Stromal cell of bone marrow (primary cell): ENCODE measurements around the gene NALCN.

Source experiments
- DNase-seq: peaks from one replicate; pipeline ENCODE4 v3.0.0-alpha.2; 2012; ENCODE audit warnings: low read depth

NALCN gene

GRCh38 chr13:101204270-101205020 is 211.9 kb downstream of the NALCN start:
- DNase-seq, result peak; percentile 35

DNA sequence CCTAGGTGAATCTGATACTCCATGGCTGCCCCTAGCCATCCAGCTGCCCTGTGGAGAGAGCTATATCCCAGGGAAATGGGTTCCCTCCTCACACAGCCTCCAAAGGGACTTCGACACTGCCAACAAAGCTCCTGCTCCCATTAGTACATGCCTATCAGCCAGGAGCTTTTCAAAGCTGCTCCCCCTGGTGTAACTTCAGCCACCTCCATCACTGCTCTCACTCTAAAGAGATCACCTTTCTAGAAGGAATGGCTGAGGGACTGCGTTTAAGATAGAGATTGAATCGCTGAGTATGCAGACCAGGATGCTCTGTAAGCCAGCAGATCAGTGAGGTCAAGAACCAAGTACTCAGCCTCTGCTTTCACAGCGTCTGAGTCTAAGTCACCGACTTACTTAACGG is 213.7 kb downstream of the NALCN start:
- DNase-seq, result no peak

DNA sequence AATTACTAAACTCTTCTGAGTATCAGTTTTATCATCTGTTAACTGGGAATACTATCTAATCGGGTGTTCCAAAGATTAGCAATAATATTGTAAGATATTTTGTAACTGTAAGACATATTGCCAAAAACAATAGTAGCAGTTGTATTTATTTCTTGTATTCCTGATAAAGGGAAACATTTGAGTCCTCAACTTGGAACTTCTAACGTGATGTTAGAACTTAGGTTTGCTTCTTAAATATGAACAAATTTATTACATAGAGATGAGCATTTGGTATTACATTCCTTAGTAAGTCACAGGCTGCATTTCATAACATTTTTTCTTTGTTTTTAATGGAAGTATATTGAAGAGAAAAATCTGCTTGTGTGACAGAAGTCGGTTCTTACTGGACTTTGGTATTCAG is 225.3 kb downstream of the NALCN start:
- no peak for DNase-seq

- DNase-seq, result no peak
These were observed 226.0 kb downstream of the NALCN start for GRCh38 chr13:101190337-101190736.

DNA sequence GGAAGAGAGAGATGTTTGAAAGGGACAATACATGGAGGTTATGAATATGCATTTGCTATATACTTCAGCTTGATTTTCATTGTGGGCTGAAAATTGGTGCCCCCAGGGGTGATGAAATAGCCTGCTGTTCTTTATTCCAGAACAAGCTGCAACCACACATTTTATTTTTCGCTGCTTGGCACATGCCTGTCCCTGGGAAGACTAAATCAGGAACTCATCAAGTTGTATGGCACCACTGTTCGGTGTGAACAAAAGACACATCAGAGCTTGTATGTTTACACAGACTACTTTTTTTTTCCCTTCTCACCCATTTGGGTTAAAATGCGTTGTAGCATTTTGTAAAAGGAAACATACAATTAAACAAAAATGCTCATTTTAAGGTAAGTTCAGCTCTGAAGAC is 230.7 kb downstream of the NALCN start:
- no peak for DNase-seq

- DNase-seq, result no peak
These were observed 235.1 kb downstream of the NALCN start for GRCh38 chr13:101181076-101181685.

DNA sequence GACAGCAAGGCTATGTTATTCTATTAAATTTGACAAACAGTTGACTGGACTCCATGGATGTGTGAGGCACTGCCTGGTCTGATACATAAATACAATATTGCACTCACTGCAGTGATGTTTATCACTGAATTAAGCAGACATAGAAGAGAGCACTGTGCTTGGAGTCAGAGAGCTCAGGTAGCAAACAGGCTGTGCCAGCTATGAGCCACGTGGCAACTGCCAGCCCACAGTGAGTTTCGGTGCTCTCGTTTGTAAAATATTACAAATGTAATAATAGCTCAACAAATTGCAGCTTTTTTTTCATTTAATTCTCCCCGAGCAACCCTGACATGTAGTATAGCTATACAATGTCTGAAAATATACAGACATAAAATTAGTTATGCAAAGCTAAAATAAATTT is 237.3 kb downstream of the NALCN start:
- no peak for DNase-seq

DNA sequence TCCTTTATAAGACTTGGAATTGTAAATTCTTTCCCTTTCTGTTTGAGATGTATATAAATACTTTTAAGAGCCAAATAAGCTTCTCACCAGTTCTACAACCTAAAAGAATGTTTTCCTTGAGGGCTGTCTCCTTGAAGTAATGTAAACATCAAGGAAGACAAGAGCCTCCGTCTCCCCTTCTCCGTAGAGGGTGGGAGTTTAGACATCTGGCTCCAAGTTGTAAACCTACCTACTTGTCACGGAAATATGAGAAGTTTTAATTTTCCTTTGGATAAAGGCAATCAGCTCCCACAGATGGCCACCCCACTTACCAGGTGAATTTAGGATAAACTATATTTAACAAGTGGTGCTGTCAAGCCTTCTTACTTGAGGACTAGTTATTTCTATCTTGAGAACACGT is 237.9 kb downstream of the NALCN start:
- no peak for DNase-seq

GRCh38 chr13:101170306-101170705 is 246.0 kb downstream of the NALCN start:
- DNase-seq, result no peak

GRCh38 chr13:101157261-101157660 is 259.0 kb downstream of the NALCN start:
- DNase-seq, result no peak

GRCh38 chr13:101155920-101156319 is 260.4 kb downstream of the NALCN start:
- no peak for DNase-seq

GRCh38 chr13:101152184-101152583 is 264.1 kb downstream of the NALCN start:
- no peak for DNase-seq

- DNase-seq, result peak; percentile 62
These were observed 265.3 kb downstream of the NALCN start for GRCh38 chr13:101150998-101151397.

DNA sequence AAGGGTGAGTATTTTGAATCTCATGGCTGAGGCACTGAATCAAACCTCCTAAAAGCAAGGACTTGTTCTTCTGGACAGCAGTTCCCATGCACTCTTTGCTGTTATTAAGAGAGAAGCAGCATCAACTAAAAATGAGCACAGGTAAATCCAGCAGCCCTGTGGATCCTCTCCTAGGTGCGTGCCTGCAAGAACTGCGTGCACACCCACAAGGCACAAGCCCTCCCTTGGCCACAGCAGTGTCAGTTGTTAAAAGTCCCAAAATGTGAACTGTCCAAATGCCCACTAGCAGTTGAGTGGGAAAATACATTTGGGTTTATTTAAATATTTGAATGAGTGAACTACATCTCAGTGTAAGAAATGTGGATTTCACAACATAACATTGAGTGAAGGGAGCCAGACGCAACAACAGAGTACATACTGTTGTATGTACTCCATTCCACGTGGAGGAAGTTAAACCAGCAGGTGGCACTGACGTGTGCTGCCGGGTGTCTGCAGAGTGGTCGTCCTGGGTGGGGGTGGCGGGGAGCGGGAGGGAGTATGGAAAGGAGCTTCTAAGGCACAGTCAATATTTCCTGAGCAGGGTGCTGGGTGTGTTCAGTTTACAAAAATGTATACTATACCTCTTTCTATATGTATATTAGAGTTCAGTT is 266.4 kb downstream of the NALCN start:
- peak; percentile 16 for DNase-seq

DNA sequence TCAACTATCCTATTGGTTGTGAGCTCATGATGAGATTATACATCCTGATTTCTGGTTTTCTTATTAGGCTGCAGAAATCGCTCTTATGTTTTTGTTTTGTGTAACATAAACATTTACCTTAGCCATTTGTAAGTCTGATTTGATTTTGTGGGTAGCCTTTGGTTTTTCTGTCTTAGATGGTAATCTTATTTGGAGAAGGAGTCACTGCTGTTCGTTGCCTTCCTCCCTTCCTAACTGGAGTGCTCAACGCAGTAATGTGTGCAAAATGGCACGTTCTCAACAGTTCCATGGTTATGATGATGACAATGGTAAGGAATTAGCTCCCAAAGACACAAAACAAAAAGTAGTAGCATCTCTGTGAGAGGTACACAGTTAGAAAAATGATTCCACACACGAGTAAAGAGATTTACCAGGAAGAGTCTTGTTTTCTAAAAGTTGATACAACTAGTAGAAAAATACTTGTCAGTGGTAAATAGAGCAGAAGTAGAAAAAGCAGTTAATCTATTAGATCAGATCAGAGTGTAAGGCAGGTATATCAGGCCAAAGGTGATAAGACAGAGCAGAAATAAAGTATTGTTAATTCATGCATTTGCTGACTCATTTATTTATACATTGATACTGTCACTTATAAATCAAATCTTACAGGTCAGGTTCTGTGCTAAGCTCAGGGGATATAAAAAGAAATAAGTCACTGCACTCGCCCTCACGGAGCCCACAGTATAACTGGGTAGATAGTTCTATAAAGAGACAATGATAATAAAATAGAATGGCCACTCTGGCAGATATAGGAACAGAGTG is 270.0 kb downstream of the NALCN start:
- no peak for DNase-seq

- peak; percentile 32 for DNase-seq
These were observed 271.4 kb downstream of the NALCN start for GRCh38 chr13:101144808-101145419.

- DNase-seq, result no peak
These were observed 275.4 kb downstream of the NALCN start for GRCh38 chr13:101140936-101141335.

GRCh38 chr13:101140087-101140770 is 276.1 kb downstream of the NALCN start:
- no peak for DNase-seq

DNA sequence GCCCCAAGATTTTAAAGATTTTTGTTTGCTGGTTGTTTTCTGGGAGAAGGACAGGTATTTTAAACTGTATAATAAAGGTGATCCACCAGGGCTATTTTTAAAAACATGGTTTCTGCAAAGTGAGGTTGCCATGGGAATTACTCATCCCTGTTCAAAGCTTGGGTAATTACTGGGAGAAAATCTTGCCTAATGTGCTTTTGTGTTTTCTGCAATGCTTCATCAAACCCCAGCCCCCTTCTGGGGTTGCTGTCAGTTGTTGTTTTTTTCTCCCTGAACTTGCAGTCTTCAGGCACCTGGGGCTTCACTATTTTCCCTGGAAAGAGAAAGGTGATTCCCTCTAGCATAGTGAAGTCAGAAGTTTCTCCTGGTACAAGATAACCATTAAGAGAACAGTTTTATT is 277.2 kb downstream of the NALCN start:
- no peak for DNase-seq

DNA sequence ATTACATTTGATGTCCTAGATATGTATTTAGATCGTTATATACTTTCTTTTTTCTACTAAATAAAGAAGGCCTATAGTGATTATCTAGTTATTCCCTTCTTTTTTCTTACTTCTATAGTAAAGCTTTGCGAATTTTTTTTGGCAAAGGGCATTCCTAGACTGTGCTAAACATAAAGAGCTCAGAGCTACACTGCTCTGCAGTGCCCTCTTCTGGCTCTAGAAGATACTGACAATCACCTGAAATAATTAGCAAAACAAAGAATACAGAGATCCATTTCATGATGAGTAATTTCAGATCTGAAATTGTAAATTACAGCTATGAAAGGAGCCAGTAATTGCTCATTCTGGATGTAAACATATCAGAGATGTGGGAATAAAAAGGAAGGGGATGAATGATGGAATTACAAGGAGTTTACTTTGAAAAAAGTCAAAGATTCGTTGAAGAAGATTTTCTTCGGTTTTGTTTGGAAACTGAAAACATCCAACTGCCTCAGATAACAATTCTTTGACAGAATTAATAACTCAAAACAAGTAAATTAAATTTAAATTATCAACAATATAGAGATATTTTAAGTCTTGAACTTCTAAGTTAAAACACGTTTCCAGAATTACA is 288.5 kb downstream of the NALCN start:
- DNase-seq, result peak; percentile 21

DNA sequence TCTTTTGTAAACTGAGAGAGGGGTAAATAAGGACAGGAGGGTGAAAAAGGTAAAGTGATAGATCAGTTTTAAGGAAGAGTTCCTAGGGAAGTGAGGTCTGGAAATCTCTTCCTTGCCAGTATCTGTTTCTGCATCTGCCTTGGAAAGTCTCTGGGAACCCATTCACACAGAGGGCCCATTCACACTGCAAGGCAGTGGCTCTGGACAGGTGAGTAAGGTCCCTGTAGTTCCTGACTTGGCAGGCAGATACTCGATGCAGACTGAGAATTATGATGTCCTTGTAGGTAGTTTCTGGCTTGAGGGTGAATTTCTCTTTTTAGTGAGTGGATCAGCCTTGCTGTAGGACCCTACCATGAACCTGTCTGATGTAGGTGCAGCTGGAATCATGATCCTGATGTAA is 293.3 kb downstream of the NALCN start:
- no peak for DNase-seq
